Neural progenitor cell (in vitro differentiated cells): ENCODE results near the gene PIAS1.

ENCODE experiments used
- EZH2 ChIP-seq: fragments of 200-600 bp; sonication (generic); IDR thresholded peaks from 2 replicates; pipeline ENCODE4 v1.6.1; 2017; ENCODE audit warnings: antibody characterized with exemption, mild to moderate bottlenecking, moderate library complexity
- TF ChIP-seq, protein P1 (sequence below): fragments of 200-600 bp; sonication (generic); IDR thresholded peaks from 2 replicates; pipeline ENCODE4 v1.5.1; 2017; ENCODE audit warnings: antibody characterized with exemption, mild to moderate bottlenecking

DNA sequence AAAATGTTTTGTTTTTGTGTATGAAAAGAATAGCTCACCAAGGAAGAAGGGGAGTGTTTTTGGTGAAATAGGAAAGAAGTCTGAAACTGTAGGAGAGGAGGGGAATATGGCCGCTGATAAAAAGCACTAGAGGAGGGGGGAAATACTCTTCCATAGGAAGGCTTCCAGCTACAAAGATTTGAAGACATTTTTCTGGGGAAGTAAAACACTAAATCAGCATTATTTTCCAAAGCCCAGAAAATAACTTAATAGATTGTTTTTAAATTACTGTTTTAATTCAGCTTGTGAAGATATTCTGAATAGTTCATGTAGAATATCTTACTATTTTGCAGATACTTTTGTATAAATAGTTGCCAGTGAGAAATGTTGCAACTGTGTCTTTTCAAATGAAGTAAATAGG lies 96.1 kb downstream of the PIAS1 start:
- TF ChIP-seq, protein P1, sequence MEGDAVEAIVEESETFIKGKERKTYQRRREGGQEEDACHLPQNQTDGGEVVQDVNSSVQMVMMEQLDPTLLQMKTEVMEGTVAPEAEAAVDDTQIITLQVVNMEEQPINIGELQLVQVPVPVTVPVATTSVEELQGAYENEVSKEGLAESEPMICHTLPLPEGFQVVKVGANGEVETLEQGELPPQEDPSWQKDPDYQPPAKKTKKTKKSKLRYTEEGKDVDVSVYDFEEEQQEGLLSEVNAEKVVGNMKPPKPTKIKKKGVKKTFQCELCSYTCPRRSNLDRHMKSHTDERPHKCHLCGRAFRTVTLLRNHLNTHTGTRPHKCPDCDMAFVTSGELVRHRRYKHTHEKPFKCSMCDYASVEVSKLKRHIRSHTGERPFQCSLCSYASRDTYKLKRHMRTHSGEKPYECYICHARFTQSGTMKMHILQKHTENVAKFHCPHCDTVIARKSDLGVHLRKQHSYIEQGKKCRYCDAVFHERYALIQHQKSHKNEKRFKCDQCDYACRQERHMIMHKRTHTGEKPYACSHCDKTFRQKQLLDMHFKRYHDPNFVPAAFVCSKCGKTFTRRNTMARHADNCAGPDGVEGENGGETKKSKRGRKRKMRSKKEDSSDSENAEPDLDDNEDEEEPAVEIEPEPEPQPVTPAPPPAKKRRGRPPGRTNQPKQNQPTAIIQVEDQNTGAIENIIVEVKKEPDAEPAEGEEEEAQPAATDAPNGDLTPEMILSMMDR = no peak
- no peak for TF ChIP-seq EZH2
